Upper lobe of right lung (tissue), 1 donor: ENCODE results near the gene SYPL2. TPM values are rescaled to one million over a fixed set of nuclear protein-coding genes. Genes with fewer than 3 reads are reported as not detected.

Experiments
- ATAC-seq: fragments of 200-7000 bp; cut with Tn5 transposase; one replicate; pipeline ENCODE4 v1.9.1; 2020; ENCODE audit warnings: mild to moderate bottlenecking, moderate library complexity
- DNase-seq: peaks from one replicate; pipeline ENCODE4 v3.0.0-alpha.2; 2020
- H3K27ac ChIP-seq: fragments of 200-600 bp; one replicate; pipeline ENCODE4 v1.8.0; 2022
- H3K27me3 ChIP-seq: fragments of 200-600 bp; one replicate; pipeline ENCODE4 v1.8.0; 2022; ENCODE audit warnings: mild to moderate bottlenecking
- H3K36me3 ChIP-seq: fragments of 200-600 bp; one replicate; pipeline ENCODE4 v1.8.0; 2022
- H3K4me1 ChIP-seq: fragments of 200-600 bp; one replicate; pipeline ENCODE4 v1.8.0; 2022
- H3K4me3 ChIP-seq: fragments of 200-600 bp; one replicate; pipeline ENCODE4 v1.8.0; 2022; ENCODE audit warnings: mild to moderate bottlenecking
- H3K9me3 ChIP-seq: fragments of 200-600 bp; one replicate; pipeline ENCODE4 v1.8.0; 2022
- CTCF ChIP-seq: fragments of 200-600 bp; IDR thresholded peaks from one replicate; pipeline ENCODE4 v1.8.0; 2022; ENCODE audit warnings: antibody characterized with exemption
- intact Hi-C: fragments of 100-400 bp; cut with DNase I; formaldehyde crosslinking; loops from one replicate; pipeline ENCODE4 v1.11.0; 2022
- total RNA-seq: library from RNA; stranded (reverse); fragmentation: NEBNext Ultra II Directional; extraction: Animal tissue kit (Norgen Biotek cat#: 25700); gene quantifications from one replicate; pipeline ENCODE4 v1.2.1, GENCODE V29; 2021
- donor health status: DM: no; HTN: yes; CAD: no; lungs with severe emphysema.

The SYPL2 gene
- total RNA-seq, 1 donor from 2014 or later = 3.1 TPM

- intact Hi-C loops = no loop called here
- ATAC-seq (no peak), DNase-seq (no peak)
- Histone ChIP-seq H3K27ac (no peak overlapping the region), H3K9me3 (no peaks in the 10 kb centered on the region), H3K4me3 (no peak overlapping the region), H3K4me1 (peaks cover 8% of the 10 kb centered on the region), H3K27me3 (no peaks in the 10 kb centered on the region), H3K36me3 (no peaks in the 10 kb centered on the region)
- TF ChIP-seq CTCF = no peak
These were observed 48.5 kb downstream of the SYPL2 start for GRCh38 chr1:109514846-109515245.

GRCh38 chr1:109516872-109517271 lies 50.5 kb downstream of the SYPL2 start:
- TF ChIP-seq CTCF = no peak
- H3K4me1 ChIP-seq = no peaks in the 10 kb centered on the region

DNA sequence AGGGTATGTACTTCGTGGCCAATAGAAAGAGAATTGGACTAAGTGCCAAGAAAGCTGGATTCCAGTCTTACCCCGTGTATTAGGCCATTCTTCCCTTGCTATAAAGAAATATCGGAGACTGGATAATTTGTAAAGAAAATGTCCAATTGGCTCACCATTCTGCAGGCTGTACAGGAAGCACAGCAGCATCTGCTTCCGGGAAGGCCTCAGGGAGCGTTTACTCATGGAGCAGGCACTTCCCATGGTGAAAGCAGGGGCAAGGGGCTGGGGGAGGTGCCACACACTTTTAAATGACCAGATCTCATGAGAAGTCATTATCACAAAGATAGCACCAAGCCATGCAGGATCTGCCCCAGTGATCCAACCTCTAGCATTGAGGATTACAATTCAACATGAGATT lies 51.0 kb downstream of the SYPL2 start:
- H3K4me3 ChIP-seq = no peak overlapping the region
- no peaks in the 10 kb centered on the region for H3K27me3 ChIP-seq
- ATAC-seq (no peak), DNase-seq (no peak)
- intact Hi-C loops = no loop called here
- no peaks in the 10 kb centered on the region for H3K4me1 ChIP-seq
- H3K27ac ChIP-seq = no peak overlapping the region
- H3K36me3 ChIP-seq = no peaks in the 10 kb centered on the region
- TF ChIP-seq CTCF = no peak
- H3K9me3 ChIP-seq = no peaks in the 10 kb centered on the region

More at GRCh38 chr1:109516872-109517271, 50.5 kb downstream of the SYPL2 start:
- no peak overlapping the region for H3K27ac ChIP-seq
- no peak for ATAC-seq
- no peaks in the 10 kb centered on the region for H3K27me3 ChIP-seq
- no peak for DNase-seq
- no peaks in the 10 kb centered on the region for H3K36me3 ChIP-seq
- no peaks in the 10 kb centered on the region for H3K9me3 ChIP-seq
- H3K4me3 ChIP-seq = no peak overlapping the region
- intact Hi-C loops = no loop called here

DNA sequence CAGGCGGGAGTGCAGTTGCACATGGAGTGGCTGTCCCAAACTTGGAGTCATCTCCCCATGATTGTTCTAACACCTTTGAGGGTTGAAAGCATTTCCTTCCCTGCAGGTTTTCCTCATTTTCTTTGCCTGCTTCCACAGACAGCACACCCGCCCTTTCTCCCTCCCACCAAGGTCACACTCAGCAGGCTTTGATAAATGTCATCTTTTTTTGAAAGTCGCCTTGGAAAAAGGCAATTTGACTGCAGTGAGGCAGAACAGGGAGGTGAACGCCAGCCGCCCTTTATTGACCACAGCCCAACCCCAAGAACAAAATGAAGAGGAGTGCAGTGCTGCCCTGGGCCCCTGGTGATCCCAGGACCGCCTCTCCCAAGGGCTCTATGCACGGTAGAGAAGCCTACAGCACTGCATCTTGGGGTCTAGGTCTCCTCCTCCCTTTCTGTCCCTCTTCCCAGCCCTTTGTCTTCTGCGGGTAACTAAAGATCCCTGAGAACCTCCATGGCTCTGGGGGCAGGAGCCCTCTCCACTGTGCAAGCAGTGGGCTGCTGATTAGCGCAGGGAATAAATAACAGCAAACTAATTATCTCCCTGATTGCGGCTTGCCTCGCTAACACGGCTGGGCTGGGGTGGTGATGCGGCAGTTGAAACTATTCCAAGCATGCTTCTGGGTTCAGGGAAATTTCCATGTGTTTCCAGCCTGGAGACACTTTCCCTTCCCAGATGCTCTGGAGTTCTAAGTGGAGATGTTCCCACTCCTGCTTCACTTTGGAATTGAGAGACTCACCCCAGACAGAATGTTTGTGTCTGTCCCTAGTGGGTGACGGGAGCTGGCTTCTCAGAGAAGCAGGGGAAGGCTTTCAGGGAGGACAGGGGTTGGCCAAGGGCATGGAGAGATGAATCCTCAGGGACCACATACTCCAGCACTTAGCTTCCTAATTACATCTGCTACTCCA lies 54.9 kb downstream of the SYPL2 start:
- TF ChIP-seq CTCF = no peak
- no peak overlapping the region for H3K4me3 ChIP-seq
- no peaks in the 10 kb centered on the region for H3K4me1 ChIP-seq
- no peaks in the 10 kb centered on the region for H3K36me3 ChIP-seq
- DNase-seq (no peak), ATAC-seq (peak; percentile 12)
- H3K9me3 ChIP-seq = no peaks in the 10 kb centered on the region
- intact Hi-C loops = no loop called here
- no peaks in the 10 kb centered on the region for H3K27me3 ChIP-seq
- H3K27ac ChIP-seq = no peak overlapping the region

GRCh38 chr1:109522026-109522425 lies 55.7 kb downstream of the SYPL2 start:
- H3K4me3 ChIP-seq = no peak overlapping the region
- intact Hi-C loops = no loop called here
- TF ChIP-seq CTCF = no peak
- ATAC-seq (no peak), DNase-seq (no peak)
- no peaks in the 10 kb centered on the region for H3K36me3 ChIP-seq
- no peaks in the 10 kb centered on the region for H3K9me3 ChIP-seq
- H3K4me1 ChIP-seq = no peaks in the 10 kb centered on the region
- H3K27me3 ChIP-seq = no peaks in the 10 kb centered on the region
- H3K27ac ChIP-seq = no peak overlapping the region
